Activated CD4-positive, CD25-positive, alpha-beta regulatory T cell treated with anti-CD3 and anti-CD28 coated beads, Interleukin-2, amount 50 U/mL, for 16 hours (primary cell): Measurements from ENCODE around the gene TOMM6.
A peak's percentile ranks its signal among the peaks of the same experiment; 100 is the strongest.
"Not testable (repeated sequence)": the region's sequence is repeated elsewhere in the genome, so short reads cannot be mapped to it uniquely, and the experiment has no call there.

Experiments used
- DNase-seq: peaks from one replicate; pipeline ENCODE4 v3.0.0-alpha.2; 2020; ENCODE audit warnings: low read depth, low spot score

The TOMM6 gene

GRCh38 chr6:41763470-41763869, 24.0 kb upstream of the TOMM6 start:
- no peak for DNase-seq

DNA sequence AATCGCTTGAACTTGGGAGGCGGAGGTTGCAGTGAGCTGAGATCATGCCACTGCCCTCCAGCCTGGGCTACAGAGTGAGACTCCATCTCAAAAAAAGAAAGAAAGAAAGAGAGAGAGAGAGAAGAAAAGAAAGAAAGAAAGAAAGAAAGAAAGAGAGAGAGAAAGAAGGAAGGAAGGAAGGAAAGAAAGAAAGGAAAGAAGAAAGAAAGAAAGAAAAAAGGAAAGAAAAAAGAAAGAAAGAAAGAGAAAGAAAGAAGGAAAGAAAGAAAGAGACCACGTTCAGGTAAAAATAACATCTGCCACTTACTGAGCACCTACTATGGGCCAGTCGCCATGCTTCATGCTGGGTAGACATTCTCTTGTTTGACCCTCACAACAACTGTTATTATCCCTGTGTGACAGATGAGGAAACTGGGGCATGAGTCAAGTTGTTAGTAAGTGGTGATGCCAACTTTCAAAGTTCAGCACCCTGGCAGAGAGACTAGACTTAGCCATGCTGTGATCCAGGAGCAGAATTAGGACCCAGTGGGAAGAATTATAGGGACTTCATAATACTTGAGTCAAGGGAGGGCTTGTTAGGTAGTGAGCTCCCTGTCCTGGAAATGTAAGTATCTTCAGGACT, 21.3 kb upstream of the TOMM6 start:
- not testable (repeated sequence) for DNase-seq

- no peak for DNase-seq
Observed at GRCh38 chr6:41767112-41767833, 20.2 kb upstream of the TOMM6 start.

DNA sequence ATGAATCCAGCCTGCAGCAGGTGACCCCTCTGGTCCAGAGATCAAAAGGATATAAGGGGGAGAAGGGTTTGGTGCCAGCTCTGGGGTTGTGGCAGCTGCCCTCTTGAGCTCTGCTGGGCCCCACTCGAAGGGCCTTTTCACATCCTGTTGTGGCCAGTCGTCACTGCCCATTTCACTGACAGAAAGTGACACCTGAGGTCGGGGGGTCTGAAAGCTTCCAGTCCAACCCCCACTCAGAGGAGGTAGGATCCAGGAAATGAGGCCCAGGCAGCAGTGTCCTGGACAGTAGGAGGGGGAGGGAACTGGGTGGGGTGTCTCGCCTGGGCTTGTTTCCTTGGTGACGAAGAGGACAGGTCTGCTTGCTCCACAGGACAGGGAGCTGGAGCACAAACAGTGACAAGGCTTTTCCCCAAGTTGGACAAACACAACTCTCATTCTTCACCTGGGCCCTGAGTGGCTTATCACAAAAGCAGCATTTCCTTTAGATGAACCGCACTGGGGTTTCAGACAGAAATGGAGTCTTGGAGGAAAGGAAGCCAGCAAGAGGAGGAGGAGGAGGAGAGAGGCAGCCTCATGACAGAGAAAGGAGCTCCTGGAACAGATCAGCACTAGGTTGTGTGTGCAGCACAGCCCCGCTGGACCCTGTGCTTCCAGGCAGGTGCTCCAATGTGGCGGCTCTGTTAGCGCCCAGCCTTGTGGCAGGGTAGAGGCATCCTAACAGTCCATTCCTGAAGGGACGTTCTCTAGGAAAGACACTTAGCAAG, 18.8 kb upstream of the TOMM6 start:
- no peak for DNase-seq

- no peak for DNase-seq
Observed at GRCh38 chr6:41769376-41769775, 18.1 kb upstream of the TOMM6 start.

DNA sequence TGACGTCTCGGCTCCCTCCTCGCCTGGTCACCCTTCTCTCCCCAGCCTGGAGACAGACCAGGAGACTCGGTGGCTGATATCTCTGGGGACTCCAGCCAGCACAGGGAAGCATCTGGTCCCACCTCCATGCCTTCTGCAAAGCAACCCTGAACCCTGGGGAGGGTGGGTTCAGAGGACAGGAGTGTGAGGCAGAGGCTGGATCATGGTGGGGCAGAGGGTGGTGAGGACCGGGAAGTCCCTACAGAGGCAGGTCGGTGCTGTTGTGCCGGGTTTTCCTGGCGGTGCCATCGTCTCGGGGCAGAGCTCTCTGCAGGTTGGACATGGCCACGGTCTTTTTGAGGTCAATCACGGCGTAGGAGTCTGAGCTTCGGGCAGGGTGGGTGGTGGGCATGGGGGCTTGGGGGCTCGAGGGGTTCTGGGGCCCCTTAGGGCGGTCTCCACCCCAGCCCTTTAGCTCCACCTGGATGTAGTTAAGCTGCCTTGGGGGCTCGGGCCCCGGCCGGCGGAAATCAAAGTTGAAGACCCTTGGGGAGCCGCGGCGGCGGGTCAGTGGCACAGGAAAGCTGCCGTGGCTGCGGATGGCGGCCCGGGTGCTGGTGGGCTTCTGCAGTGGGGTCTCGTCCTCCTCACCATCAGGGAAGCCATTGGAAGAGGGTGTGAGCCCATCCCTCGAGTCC, 17.0 kb upstream of the TOMM6 start:
- no peak for DNase-seq

- DNase-seq, result no peak
Observed at GRCh38 chr6:41771058-41771983, 16.2 kb upstream of the TOMM6 start.

- no peak for DNase-seq
Observed at GRCh38 chr6:41774841-41775240, 12.7 kb upstream of the TOMM6 start.

DNA sequence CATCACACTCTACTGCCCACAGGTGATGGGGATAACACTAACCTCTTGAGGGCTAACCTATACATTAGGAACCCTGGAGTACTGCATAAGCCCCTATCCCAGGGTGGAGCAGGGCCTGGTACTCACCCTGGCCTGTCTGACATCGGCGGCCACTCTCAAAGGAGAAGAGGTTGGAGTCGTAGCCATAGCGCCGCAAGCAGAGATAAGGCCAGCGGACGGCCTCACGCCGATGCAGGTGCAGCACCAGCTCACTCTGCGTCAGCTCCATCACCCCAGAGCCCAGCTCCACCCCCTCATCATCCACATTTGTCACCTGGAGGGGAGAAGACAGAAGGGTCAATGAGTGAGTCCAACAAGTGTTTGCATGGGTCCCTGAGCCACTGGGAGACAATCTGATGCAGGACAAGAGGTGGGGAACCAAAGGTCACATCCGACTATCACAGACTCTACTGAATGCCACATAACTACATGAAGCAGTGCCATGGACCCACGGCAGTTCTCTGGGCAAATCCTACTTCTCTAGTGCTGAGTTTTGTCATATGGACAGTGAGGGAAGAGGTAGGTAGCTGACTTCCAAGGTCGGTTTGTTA, 12.1 kb upstream of the TOMM6 start:
- no peak for DNase-seq

GRCh38 chr6:41777551-41778285, 9.8 kb upstream of the TOMM6 start:
- DNase-seq, result no peak

GRCh38 chr6:41778895-41779294, 8.6 kb upstream of the TOMM6 start:
- no peak for DNase-seq

DNA sequence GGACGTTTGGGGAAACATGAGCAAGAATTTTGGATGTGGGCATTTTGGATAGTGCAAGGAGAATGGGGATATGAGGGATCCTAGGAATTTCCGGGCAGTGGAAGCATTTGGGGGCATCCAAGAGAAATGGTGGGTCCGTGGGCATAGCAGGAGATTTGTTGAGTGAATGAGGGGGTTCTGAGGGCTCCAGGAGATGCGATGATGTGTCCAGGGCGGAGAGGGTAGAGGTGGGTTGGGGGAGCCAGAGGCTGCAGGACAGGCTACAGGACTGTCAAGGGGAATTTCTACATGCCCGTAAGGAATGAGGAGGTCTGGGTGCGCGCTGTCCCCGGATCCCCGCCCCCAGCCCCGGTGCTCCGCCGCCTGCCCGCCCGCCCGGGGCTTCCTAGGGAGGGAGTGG, 8.2 kb upstream of the TOMM6 start:
- DNase-seq, result no peak

GRCh38 chr6:41779788-41780550, 7.5 kb upstream of the TOMM6 start, which contains the start of gene FRS3:
Gene FRS3 (minus strand): TSS chr6:41779900. CDS start chr6:41776987, 2,913 bp downstream.
- peak; percentile 98 for DNase-seq

DNA sequence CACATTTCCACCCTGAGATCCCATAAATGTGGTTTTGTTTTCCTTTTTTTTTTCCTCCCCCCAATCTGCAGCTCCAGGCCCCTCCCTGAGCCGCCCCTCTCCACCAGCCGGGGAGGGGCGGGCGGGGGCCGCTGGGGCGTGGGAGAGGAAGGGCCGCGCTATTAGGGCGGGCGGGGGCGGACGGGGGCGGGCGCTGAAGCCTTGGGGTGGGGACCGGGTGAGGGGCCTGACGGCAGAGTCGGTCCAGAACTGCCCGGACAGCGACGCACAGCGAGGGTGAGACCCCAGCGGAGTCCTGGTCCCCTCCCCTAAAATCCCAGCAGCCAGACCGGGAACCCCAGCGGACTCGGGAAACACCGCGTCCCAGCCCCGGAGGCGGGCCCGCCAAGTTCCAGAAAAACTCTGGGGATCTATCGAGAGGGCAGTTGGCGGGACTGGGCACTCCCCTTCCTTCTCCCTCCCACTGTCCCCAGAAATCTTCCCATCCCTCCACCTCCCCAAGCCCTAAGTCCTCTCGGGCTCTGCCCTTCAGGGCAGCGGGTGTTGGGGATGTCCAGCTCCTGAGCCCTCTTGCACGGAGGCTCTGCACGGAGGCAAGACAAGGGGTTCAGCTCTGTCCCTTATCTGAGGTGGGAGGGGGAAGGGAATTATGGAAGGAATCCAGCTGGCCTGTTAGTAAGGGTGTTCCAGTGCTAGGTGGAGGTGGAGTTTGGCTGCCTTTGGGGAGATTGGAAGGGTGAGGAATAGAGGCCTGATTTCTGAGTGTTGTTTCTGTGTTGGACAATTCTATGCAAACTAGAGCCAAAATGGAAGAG, 6.7 kb upstream of the TOMM6 start, which contains the start of gene PRICKLE4:
Gene PRICKLE4, plus strand, starts transcription at position 232 of the 815 bp plus-strand sequence. CDS start 2,692 bp downstream, outside the sequence.
- DNase-seq, result no peak

- DNase-seq, result no peak
Observed at GRCh38 chr6:41781366-41781730, 6.1 kb upstream of the TOMM6 start.

GRCh38 chr6:41783106-41783780, 4.3 kb upstream of the TOMM6 start:
- DNase-seq, result no peak

GRCh38 chr6:41784581-41785171, 2.8 kb upstream of the TOMM6 start:
- no peak for DNase-seq
